Endothelial cell of umbilical vein (primary cell): Measurements from ENCODE around the gene DUSP2. TPM values are rescaled to one million over a fixed set of nuclear protein-coding genes. Genes with fewer than 3 reads are reported as not detected.

Experiments
- BruUV-seq: library from RNA; stranded (reverse); fragments of 400-500 nt; replicated peaks from 2 replicates; lab custom pipeline; 2021; lab: Mats Ljungman, UMichigan
- CTCF ChIA-PET: fragments of 300-600, 350-600 bp; sonication (Branson Sonifier 250); formaldehyde crosslinking; loops from one replicate; lab custom pipeline; 2021; ENCODE audit warnings: antibody characterized with exemption, inconsistent platforms; lab: Charles Lee
- POLR2A ChIA-PET: fragments of 300-600, 350-600 bp; sonication (Branson Sonifier 250); formaldehyde crosslinking; loops from one replicate; lab custom pipeline; 2021; ENCODE audit warnings: antibody characterized with exemption, inconsistent platforms; lab: Charles Lee
- DNase-seq: peaks from one replicate; pipeline ENCODE4 v3.0.0-alpha.2; 2011; ENCODE audit warnings: low read depth, low spot score
- FAIRE-seq: peaks from 2 replicates; lab custom pipeline; 2011; peaks lifted over from hg19 to GRCh38; lab: Jason Lieb, UNC
- H2AFZ ChIP-seq: 2 replicates; pipeline ENCODE4 v1.6.0; 2012; ENCODE audit warnings: low read depth, low read length, control low read depth, inconsistent platforms
- H3K27ac ChIP-seq: 2 replicates; pipeline ENCODE4 v1.5.1; 2011; ENCODE audit warnings: low read depth, mild to moderate bottlenecking, control low read depth, low read length, moderate library complexity; ENCODE audit not compliant: insufficient read depth
- H3K27me3 ChIP-seq, 2 experiments: 2 replicates each; pipeline versions ENCODE4 v1.6.0 to v1.6.1; 2011; ENCODE audit warnings: low read length in 2 of 2, mixed read lengths in 1 of 2; ENCODE audit not compliant: control insufficient read depth in 2 of 2, insufficient read depth in 2 of 2
- H3K36me3 ChIP-seq, 2 experiments: 2 replicates in 1 of 2; 3 replicates in 1 of 2; pipeline ENCODE4 v1.5.1; 2011; ENCODE audit warnings: low read length in 2 of 2, mild to moderate bottlenecking in 1 of 2, moderate library complexity in 1 of 2; ENCODE audit not compliant: control insufficient read depth in 2 of 2, insufficient read depth in 2 of 2; ENCODE audit errors: extremely low read depth in 1 of 2
- H3K4me1 ChIP-seq: 3 replicates; pipeline ENCODE4 v1.5.1; 2011; ENCODE audit warnings: mild to moderate bottlenecking, low read length; ENCODE audit not compliant: control insufficient read depth, insufficient read depth; ENCODE audit errors: extremely low read depth
- H3K4me2 ChIP-seq: 2 replicates; pipeline ENCODE4 v1.6.1; 2011; ENCODE audit warnings: low read length, control low read depth, mixed read lengths; ENCODE audit not compliant: insufficient read depth
- H3K4me3 ChIP-seq, 3 experiments: fragments of 200-600 bp in 1 of 3; sonication (generic), shearing (Covaris generic) in 1 of 3; replicated peaks in 1 of 3; 2 replicates each; pipeline ENCODE4 v1.5.1; 2011 to 2016; ENCODE audit warnings: control low read depth in 3 of 3, low read length in 3 of 3, mild to moderate bottlenecking in 2 of 3, inconsistent platforms in 1 of 3, low read depth in 1 of 3, moderate library complexity in 1 of 3; ENCODE audit not compliant: insufficient read depth in 1 of 3
- H3K79me2 ChIP-seq: 2 replicates; pipeline ENCODE4 v1.6.0; 2012; ENCODE audit warnings: low read length, inconsistent platforms; ENCODE audit not compliant: control insufficient read depth, insufficient read depth
- H3K9ac ChIP-seq: replicated peaks from 2 replicates; pipeline ENCODE3; 2011; ENCODE audit warnings: low read length, control low read depth; ENCODE audit not compliant: insufficient read depth; ENCODE audit errors: extremely low read depth
- H3K9me1 ChIP-seq: replicated peaks from 3 replicates; pipeline ENCODE4 v1.6.0; 2011; ENCODE audit warnings: mild to moderate bottlenecking, low read length; ENCODE audit not compliant: control insufficient read depth, insufficient read depth; ENCODE audit errors: extremely low read depth
- H3K9me3 ChIP-seq: replicated peaks from 2 replicates; pipeline ENCODE4 v1.5.1; 2012; ENCODE audit warnings: low read length, inconsistent platforms; ENCODE audit not compliant: control insufficient read depth, insufficient read depth
- H4K20me1 ChIP-seq: replicated peaks from 2 replicates; pipeline ENCODE3; 2011; ENCODE audit warnings: mild to moderate bottlenecking, low read length; ENCODE audit not compliant: control insufficient read depth, insufficient read depth; ENCODE audit errors: extremely low read depth
- CTCF ChIP-seq, 2 donors: IDR thresholded peaks; 1 replicate in 1 of 2; 2 replicates in 1 of 2; pipeline ENCODE4 v1.5.1; 2011; ENCODE audit warnings: low read length in 2 of 2, mild to moderate bottlenecking in 2 of 2, moderate library complexity in 2 of 2, control low read depth in 1 of 2, inconsistent platforms in 1 of 2, low read depth in 1 of 2; ENCODE audit not compliant: insufficient read depth in 1 of 2; ENCODE audit errors: extremely low read depth in 1 of 2
- EZH2 ChIP-seq: IDR thresholded peaks from 2 replicates; pipeline ENCODE4 v1.6.1; 2012; ENCODE audit warnings: borderline replicate concordance, low read depth, mild to moderate bottlenecking, moderate library complexity, low read length, inconsistent platforms; ENCODE audit not compliant: severe bottlenecking
- FOS ChIP-seq: IDR thresholded peaks from 2 replicates; pipeline ENCODE4 v1.6.1; 2011; ENCODE audit warnings: mild to moderate bottlenecking, low read length, moderate library complexity, borderline replicate concordance; ENCODE audit not compliant: insufficient read depth
- GATA2 ChIP-seq: IDR thresholded peaks from 2 replicates; pipeline ENCODE4 v1.7.0; 2011; ENCODE audit warnings: low read depth, mild to moderate bottlenecking, moderate library complexity, mixed read lengths, low read length; ENCODE audit not compliant: insufficient read length, insufficient read depth
- JUN ChIP-seq: IDR thresholded peaks from 2 replicates; pipeline ENCODE4 v1.6.1; 2011; ENCODE audit warnings: borderline replicate concordance, low read depth; ENCODE audit not compliant: insufficient read length, insufficient read depth
- MYC ChIP-seq: IDR thresholded peaks from one replicate; pipeline ENCODE4 v1.6.1; 2011; ENCODE audit warnings: mild to moderate bottlenecking, low read depth, low read length
- POLR2A ChIP-seq: IDR thresholded peaks from 2 replicates; pipeline ENCODE4 v1.6.1; 2012; ENCODE audit warnings: low read depth, mild to moderate bottlenecking, control low read depth, low read length
- POLR2AphosphoS5 ChIP-seq: IDR thresholded peaks from 2 replicates; pipeline ENCODE4 v1.6.1; 2012; ENCODE audit warnings: low read depth, mild to moderate bottlenecking, control low read depth, low read length, moderate library complexity; ENCODE audit not compliant: insufficient read depth
- dilution Hi-C: fragments of 300-500 bp; cut with MboI; formaldehyde crosslinking; loops from one replicate; pipeline ENCODE4 v1.15.0; 2019; ENCODE audit warnings: low sequenced_read_pairs; ENCODE audit not compliant: extremely low pct_ligation_motif_present
- intact Hi-C: fragments of 100-400 bp; cut with micrococcal nuclease; formaldehyde crosslinking; loops from one replicate; pipeline ENCODE4 v1.10.0; 2022
- polyA plus RNA-seq, 4 experiments: library from polyadenylated mRNA; depleted of rRNA in 3 of 4; stranded (reverse) in 3 of 4; unstranded in 1 of 4; fragments of >200 nt; gene quantifications; 2 replicates each; pipeline versions ENCODE4 v1.2.1 to v1.2.3, GENCODE V29; 2011 to 2012; ENCODE audit warnings: missing spikeins in 1 of 4
- total RNA-seq: library from RNA; stranded (reverse); gene quantifications from 2 replicates; pipeline ENCODE4 v1.2.3, GENCODE V29; 2021
- TF ChIP-seq, protein P1 (sequence below): IDR thresholded peaks from 2 replicates; pipeline ENCODE4 v1.6.1; 2011; ENCODE audit not compliant: insufficient read depth, insufficient read length

DUSP2 gene
- total and polyA plus RNA-seq, 2 donors (not counting 3 experiments of a cell fraction or from before 2014, with no cell fraction given), result 0.33 TPM

DNA sequence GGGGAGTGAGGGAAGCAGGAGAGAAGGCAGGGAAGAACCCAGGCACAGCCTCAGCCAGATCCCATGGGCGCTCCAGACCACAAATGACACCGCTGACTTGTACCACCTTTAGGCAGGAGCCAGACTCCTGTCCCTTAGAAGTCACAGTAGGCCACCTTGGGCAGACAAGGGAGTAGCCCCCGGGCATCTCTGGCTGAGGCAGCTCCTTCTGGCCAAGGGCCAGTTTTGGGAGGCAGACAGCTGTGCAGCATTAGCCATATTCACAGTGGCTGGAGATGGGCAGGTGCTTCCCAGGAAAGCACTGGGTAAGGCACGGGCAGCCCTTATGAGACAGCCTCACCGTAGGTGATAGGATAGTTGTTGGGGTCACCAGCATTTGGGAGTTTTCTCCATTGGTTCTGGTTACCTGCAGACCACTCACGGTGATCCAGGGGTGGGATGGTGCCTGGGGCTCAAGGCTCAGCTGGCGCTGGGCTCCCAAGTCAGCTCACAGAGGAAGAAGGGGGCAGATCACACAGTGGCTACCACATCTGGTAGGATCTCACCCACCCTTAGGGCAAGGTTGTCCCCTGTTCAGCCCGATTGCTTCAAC, 9.0 kb downstream of the DUSP2 start:
- Histone ChIP-seq H3K4me3 (no peak overlapping the region), H3K27ac (no peak overlapping the region), H3K4me2 (no peak overlapping the region), H3K9ac (no peak overlapping the region), H3K79me2 (no peaks in the 10 kb centered on the region), H3K36me3 (no peaks in the 10 kb centered on the region), H4K20me1 (no peaks in the 10 kb centered on the region), H3K9me3 (no peaks in the 10 kb centered on the region), H3K27me3 (peaks cover 0 to 3% of the 10 kb centered on the region in 2 experiments), H3K9me1 (no peaks in the 10 kb centered on the region), H3K4me1 (no peaks in the 10 kb centered on the region), H2AFZ (no peak overlapping the region)
- dilution Hi-C loops (no loop called here), intact Hi-C loops (no loop called here)
- ChIA-PET POLR2A (no interaction called here), CTCF (interaction anchor here (1.0 to 6.0 kb wide), 4 partner anchors 19 to 144 kb away, joined by 3 to 208 read pairs (median 20); no protein-coding TSS in a partner anchor)
- BruUV-seq, result no TSS peak
- no peak for DNase-seq
- TF ChIP-seq, protein P1, sequence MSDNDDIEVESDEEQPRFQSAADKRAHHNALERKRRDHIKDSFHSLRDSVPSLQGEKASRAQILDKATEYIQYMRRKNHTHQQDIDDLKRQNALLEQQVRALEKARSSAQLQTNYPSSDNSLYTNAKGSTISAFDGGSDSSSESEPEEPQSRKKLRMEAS, result no peak
- no peak for TF ChIP-seq FOS
- no peak for TF ChIP-seq JUN
- TF ChIP-seq MYC, result no peak
- no peak for TF ChIP-seq POLR2A
- no peak for TF ChIP-seq CTCF (IDR thresholded peaks at IDR 0.05; ENCODE audit: extremely low read depth in 1 of 2, insufficient read depth in 1 of 2, low read depth in 1 of 2, low read length in 2 of 2)
- no peak for TF ChIP-seq POLR2AphosphoS5
- TF ChIP-seq GATA2, result no peak
- no peak for TF ChIP-seq EZH2
- FAIRE-seq, result no peak
